PC-9 (cell line): ENCODE measurements around the gene PALLD. TPM values are rescaled to one million over a fixed set of nuclear protein-coding genes. Genes with fewer than 3 reads are reported as not detected.

Experiments used
- BruUV-seq: library from RNA; stranded (reverse); fragments of 400-500 nt; replicated peaks from 2 replicates; lab custom pipeline; 2021; lab: Mats Ljungman, UMichigan
- CTCF ChIA-PET: fragments of 300-600 bp; sonication (Branson Sonifier 250); formaldehyde crosslinking; loops from one replicate; lab custom pipeline; 2022; ENCODE audit warnings: antibody characterized with exemption; lab: Charles Lee
- POLR2A ChIA-PET: fragments of 300-600 bp; sonication (Branson Sonifier 250); formaldehyde crosslinking; loops from one replicate; lab custom pipeline; 2022; ENCODE audit warnings: antibody characterized with exemption; ENCODE audit not compliant: unreplicated experiment; lab: Charles Lee
- DNase-seq, 2 experiments: peaks; one replicate each; pipeline versions ENCODE4 v3.0.0 to v3.0.0-alpha.2; 2015 to 2022; ENCODE audit warnings: mixed read lengths in 1 of 2
- H2AFZ ChIP-seq: fragments of 200-600 bp; sonication (generic); 2 replicates; pipeline ENCODE4 v1.8.1; 2017; ENCODE audit warnings: antibody characterized with exemption
- H3F3A ChIP-seq: fragments of 200-600 bp; sonication (generic); 2 replicates; pipeline ENCODE4 v1.8.1; 2017; ENCODE audit warnings: antibody characterized with exemption, mild to moderate bottlenecking, low read depth; ENCODE audit not compliant: insufficient read depth
- H3K27ac ChIP-seq: fragments of 200-600 bp; sonication (generic); 2 replicates; pipeline ENCODE4 v1.6.1; 2016; ENCODE audit warnings: mixed run types
- H3K27me3 ChIP-seq: fragments of 200-600 bp; sonication (generic); 2 replicates; pipeline ENCODE4 v1.6.1; 2016; ENCODE audit warnings: low read depth, mixed run types; ENCODE audit not compliant: insufficient read depth
- H3K36me3 ChIP-seq: fragments of 200-600 bp; sonication (generic); 2 replicates; pipeline ENCODE4 v1.6.1; 2016; ENCODE audit warnings: low read depth, mixed run types
- H3K4me1 ChIP-seq: fragments of 200-600 bp; sonication (generic); replicated peaks from 2 replicates; pipeline ENCODE4 v1.6.1; 2016; ENCODE audit warnings: mixed run types; ENCODE audit not compliant: insufficient read depth
- H3K4me2 ChIP-seq: fragments of 200-600 bp; sonication (generic); 2 replicates; pipeline ENCODE4 v1.6.1; 2017; ENCODE audit warnings: mixed run types
- H3K4me3 ChIP-seq: fragments of 200-600 bp; sonication (generic); 2 replicates; pipeline ENCODE4 v1.6.1; 2016; ENCODE audit warnings: mixed run types
- H3K79me2 ChIP-seq: fragments of 200-600 bp; sonication (generic); 2 replicates; pipeline ENCODE4 v1.6.1; 2017; ENCODE audit warnings: low read depth, mixed run types
- H3K9me2 ChIP-seq: fragments of 200-600 bp; sonication (generic); 2 replicates; pipeline ENCODE4 v1.8.1; 2017; ENCODE audit warnings: mild to moderate bottlenecking; ENCODE audit not compliant: insufficient read depth
- H3K9me3 ChIP-seq: fragments of 200-600 bp; sonication (generic); 2 replicates; pipeline ENCODE4 v1.8.1; 2016; ENCODE audit warnings: low read depth; ENCODE audit not compliant: insufficient read depth
- H4K20me1 ChIP-seq: fragments of 200-600 bp; sonication (generic); 2 replicates; pipeline ENCODE4 v1.8.1; 2017; ENCODE audit not compliant: insufficient read depth
- CTCF ChIP-seq: fragments of 200-600 bp; sonication (generic); conservative IDR thresholded peaks from 2 replicates; pipeline ENCODE4 v1.6.1; 2017; ENCODE audit warnings: mixed run types, antibody characterized with exemption, mild to moderate bottlenecking, moderate library complexity
- EZH2 ChIP-seq: fragments of 200-600 bp; sonication (generic); IDR thresholded peaks from 2 replicates; pipeline ENCODE4 v1.8.0; 2017; ENCODE audit warnings: antibody characterized with exemption, low read depth
- intact Hi-C: fragments of 100-400 bp; cut with micrococcal nuclease; formaldehyde crosslinking; loops from one replicate; pipeline ENCODE4 v1.10.0; 2022; ENCODE audit not compliant: unreplicated experiment
- total RNA-seq: library from RNA; stranded (reverse); gene quantifications from 2 replicates; pipeline ENCODE4 v1.2.3, GENCODE V29; 2021

PALLD gene
- total RNA-seq, 1 experiment from 2014 or later, result 156 TPM

- Histone ChIP-seq H3K4me3 (no peak overlapping the region), H3K79me2 (no peaks in the 10 kb centered on the region), H3K4me1 (no peaks in the 10 kb centered on the region), H3F3A (no peaks in the 10 kb centered on the region), H3K27me3 (no peaks in the 10 kb centered on the region), H3K9me2 (no peaks in the 10 kb centered on the region), H2AFZ (no peak overlapping the region), H4K20me1 (no peaks in the 10 kb centered on the region), H3K9me3 (no peaks in the 10 kb centered on the region), H3K27ac (no peak overlapping the region), H3K36me3 (no peaks in the 10 kb centered on the region), H3K4me2 (no peak overlapping the region)
- CTCF ChIA-PET, result no interaction called here
- POLR2A ChIA-PET, result no interaction called here
- intact Hi-C loops, result no loop called here
- no peak for DNase-seq
- TF ChIP-seq EZH2 (no peak), CTCF (no peak)
- BruUV-seq, result no TSS peak
Observed at GRCh38 chr4:168737806-168738172, 240.9 kb downstream of the PALLD start.

GRCh38 chr4:168739886-168740285 is 243.0 kb downstream of the PALLD start:
- no peaks in the 10 kb centered on the region for H3K9me2 ChIP-seq
- BruUV-seq, result no TSS peak

GRCh38 chr4:168740691-168741090 is 243.8 kb downstream of the PALLD start:
- BruUV-seq, result no TSS peak
- Histone ChIP-seq H3K27me3 (no peaks in the 10 kb centered on the region), H4K20me1 (no peaks in the 10 kb centered on the region), H3F3A (no peaks in the 10 kb centered on the region), H3K9me3 (no peaks in the 10 kb centered on the region), H3K36me3 (no peaks in the 10 kb centered on the region), H3K4me2 (no peak overlapping the region), H3K9me2 (no peaks in the 10 kb centered on the region), H3K4me1 (no peaks in the 10 kb centered on the region), H2AFZ (no peak overlapping the region), H3K4me3 (no peak overlapping the region), H3K79me2 (no peaks in the 10 kb centered on the region), H3K27ac (no peak overlapping the region)
- no peak for DNase-seq
- intact Hi-C loops, result no loop called here
- TF ChIP-seq EZH2 (no peak), CTCF (no peak)
- ChIA-PET POLR2A (no interaction called here), CTCF (no interaction called here)

More at GRCh38 chr4:168739886-168740285, 243.0 kb downstream of the PALLD start:
- Histone ChIP-seq H3K4me2 (no peak overlapping the region), H3K4me3 (no peak overlapping the region), H3K79me2 (no peaks in the 10 kb centered on the region), H3K27me3 (no peaks in the 10 kb centered on the region), H3K36me3 (no peaks in the 10 kb centered on the region), H3K27ac (no peak overlapping the region), H3K4me1 (no peaks in the 10 kb centered on the region), H4K20me1 (no peaks in the 10 kb centered on the region), H3K9me3 (no peaks in the 10 kb centered on the region), H2AFZ (no peak overlapping the region), H3F3A (no peaks in the 10 kb centered on the region)
- no peak for TF ChIP-seq EZH2
- TF ChIP-seq CTCF, result no peak
- ChIA-PET CTCF (no interaction called here), POLR2A (interaction anchor here (0.6 kb wide), 1 partner anchor 299 kb away, joined by 4 read pairs; no protein-coding TSS in a partner anchor)
- intact Hi-C loops, result no loop called here
- DNase-seq, result no peak
